Esophagus muscularis mucosa (tissue), 3 donors: ENCODE data around the gene SKP2.
"Not testable (repeated sequence)": the region's sequence is repeated elsewhere in the genome, so short reads cannot be mapped to it uniquely, and the experiment has no call there.

Experiments used
- POLR2A ChIP-seq: fragments of 450-650 bp; IDR thresholded peaks from one replicate; pipeline ENCODE4 v1.6.1; 2017; ENCODE audit warnings: antibody characterized with exemption, moderate library complexity, mild to moderate bottlenecking, low read depth
- TF ChIP-seq, protein P1 (sequence below), 3 experiments: fragments of 200-600 bp in 2 of 3; fragments of 450-650 bp in 1 of 3; sonication (generic) in 2 of 3; IDR thresholded peaks; one replicate each; pipeline ENCODE4 v1.5.1; 2017 to 2019; ENCODE audit warnings: antibody characterized with exemption in 3 of 3, mild to moderate bottlenecking in 2 of 3, moderate library complexity in 1 of 3

DNA sequence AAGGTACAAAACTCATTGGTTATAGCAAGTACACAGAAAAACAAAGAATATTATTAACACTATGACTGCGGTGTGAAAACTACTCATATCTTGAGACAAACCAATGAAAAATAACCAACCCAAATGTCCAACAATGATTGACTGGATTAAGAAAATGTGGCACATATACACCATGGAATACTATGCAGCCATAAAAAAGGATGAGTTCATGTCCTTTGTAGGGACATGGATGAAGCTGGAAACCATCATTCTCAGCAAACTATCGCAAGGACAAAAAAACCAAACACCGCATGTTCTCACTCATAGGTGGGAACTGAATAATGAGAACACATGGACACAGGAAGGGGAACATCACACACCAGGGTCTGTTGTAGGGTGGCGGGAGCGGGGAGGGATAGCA, 22.2 kb upstream of the SKP2 start:
- TF ChIP-seq, protein P1, sequence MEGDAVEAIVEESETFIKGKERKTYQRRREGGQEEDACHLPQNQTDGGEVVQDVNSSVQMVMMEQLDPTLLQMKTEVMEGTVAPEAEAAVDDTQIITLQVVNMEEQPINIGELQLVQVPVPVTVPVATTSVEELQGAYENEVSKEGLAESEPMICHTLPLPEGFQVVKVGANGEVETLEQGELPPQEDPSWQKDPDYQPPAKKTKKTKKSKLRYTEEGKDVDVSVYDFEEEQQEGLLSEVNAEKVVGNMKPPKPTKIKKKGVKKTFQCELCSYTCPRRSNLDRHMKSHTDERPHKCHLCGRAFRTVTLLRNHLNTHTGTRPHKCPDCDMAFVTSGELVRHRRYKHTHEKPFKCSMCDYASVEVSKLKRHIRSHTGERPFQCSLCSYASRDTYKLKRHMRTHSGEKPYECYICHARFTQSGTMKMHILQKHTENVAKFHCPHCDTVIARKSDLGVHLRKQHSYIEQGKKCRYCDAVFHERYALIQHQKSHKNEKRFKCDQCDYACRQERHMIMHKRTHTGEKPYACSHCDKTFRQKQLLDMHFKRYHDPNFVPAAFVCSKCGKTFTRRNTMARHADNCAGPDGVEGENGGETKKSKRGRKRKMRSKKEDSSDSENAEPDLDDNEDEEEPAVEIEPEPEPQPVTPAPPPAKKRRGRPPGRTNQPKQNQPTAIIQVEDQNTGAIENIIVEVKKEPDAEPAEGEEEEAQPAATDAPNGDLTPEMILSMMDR (IDR thresholded peaks at IDR 0.05): not testable (repeated sequence)
- not testable (repeated sequence) for TF ChIP-seq POLR2A
